ENCODE measurements around the gene ERP27. TPM values are rescaled to one million over a fixed set of nuclear protein-coding genes. Genes with fewer than 3 reads are reported as not detected.

ERP27 gene
- total RNA-seq, 1 experiment from 2014 or later, result not detected

DNA sequence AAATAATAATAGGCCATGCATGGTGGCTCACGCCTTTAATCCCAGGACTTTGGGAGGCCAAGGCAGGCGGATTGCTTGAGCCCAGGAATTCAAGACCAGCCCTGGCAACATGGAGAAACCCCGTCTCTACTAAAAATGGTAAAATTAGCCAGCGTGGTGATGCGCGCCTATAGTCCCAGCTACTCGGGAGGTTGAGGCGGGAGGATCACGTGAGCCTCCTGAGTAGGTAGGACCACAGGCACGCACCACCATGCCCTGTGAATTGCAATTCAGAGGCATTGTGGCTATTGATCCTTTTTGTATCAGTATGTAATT lies 20.7 kb upstream of the ERP27 start:
- ChIA-PET CTCF (no interaction called here), POLR2A (no interaction called here)
- ATAC-seq (no peak), DNase-seq (ENCODE audit: low read depth, low spot score) (no peak)
- Histone ChIP-seq H3K4me1 (ENCODE audit: control insufficient read depth, insufficient read depth, low read length) (no peaks in the 10 kb centered on the region), H3K9me3 (ENCODE audit: control insufficient read depth, insufficient read depth, low read depth, low read length) (no peaks in the 10 kb centered on the region), H3K4me3 (ENCODE audit: low read depth in 2 of 2, low read length in 2 of 2) (no peak overlapping the region), H3K27ac (ENCODE audit: low read length) (no peak overlapping the region), H3K36me3 (ENCODE audit: control insufficient read depth, insufficient read depth, low read length) (no peaks in the 10 kb centered on the region), H3K27me3 (ENCODE audit: control insufficient read depth, insufficient read depth, low read length) (no peaks in the 10 kb centered on the region)
- in situ Hi-C loops (cut with HindIII; ENCODE audit: low pct_unique_long_range_greater_than_20kb, low sequenced_read_pairs) (no loop called here), intact Hi-C loops (cut with micrococcal nuclease; ENCODE audit: unreplicated experiment) (no loop called here)
- no peak for TF ChIP-seq POLR2AphosphoS5 (IDR thresholded peaks at IDR 0.05; ENCODE audit: low read depth, low read length)
- TF ChIP-seq, protein P1, sequence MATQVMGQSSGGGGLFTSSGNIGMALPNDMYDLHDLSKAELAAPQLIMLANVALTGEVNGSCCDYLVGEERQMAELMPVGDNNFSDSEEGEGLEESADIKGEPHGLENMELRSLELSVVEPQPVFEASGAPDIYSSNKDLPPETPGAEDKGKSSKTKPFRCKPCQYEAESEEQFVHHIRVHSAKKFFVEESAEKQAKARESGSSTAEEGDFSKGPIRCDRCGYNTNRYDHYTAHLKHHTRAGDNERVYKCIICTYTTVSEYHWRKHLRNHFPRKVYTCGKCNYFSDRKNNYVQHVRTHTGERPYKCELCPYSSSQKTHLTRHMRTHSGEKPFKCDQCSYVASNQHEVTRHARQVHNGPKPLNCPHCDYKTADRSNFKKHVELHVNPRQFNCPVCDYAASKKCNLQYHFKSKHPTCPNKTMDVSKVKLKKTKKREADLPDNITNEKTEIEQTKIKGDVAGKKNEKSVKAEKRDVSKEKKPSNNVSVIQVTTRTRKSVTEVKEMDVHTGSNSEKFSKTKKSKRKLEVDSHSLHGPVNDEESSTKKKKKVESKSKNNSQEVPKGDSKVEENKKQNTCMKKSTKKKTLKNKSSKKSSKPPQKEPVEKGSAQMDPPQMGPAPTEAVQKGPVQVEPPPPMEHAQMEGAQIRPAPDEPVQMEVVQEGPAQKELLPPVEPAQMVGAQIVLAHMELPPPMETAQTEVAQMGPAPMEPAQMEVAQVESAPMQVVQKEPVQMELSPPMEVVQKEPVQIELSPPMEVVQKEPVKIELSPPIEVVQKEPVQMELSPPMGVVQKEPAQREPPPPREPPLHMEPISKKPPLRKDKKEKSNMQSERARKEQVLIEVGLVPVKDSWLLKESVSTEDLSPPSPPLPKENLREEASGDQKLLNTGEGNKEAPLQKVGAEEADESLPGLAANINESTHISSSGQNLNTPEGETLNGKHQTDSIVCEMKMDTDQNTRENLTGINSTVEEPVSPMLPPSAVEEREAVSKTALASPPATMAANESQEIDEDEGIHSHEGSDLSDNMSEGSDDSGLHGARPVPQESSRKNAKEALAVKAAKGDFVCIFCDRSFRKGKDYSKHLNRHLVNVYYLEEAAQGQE (IDR thresholded peaks at IDR 0.05; ENCODE audit: insufficient read depth in 1 of 2, low read depth in 2 of 2, low read length in 1 of 2), result no peak
- TF ChIP-seq, protein P2, sequence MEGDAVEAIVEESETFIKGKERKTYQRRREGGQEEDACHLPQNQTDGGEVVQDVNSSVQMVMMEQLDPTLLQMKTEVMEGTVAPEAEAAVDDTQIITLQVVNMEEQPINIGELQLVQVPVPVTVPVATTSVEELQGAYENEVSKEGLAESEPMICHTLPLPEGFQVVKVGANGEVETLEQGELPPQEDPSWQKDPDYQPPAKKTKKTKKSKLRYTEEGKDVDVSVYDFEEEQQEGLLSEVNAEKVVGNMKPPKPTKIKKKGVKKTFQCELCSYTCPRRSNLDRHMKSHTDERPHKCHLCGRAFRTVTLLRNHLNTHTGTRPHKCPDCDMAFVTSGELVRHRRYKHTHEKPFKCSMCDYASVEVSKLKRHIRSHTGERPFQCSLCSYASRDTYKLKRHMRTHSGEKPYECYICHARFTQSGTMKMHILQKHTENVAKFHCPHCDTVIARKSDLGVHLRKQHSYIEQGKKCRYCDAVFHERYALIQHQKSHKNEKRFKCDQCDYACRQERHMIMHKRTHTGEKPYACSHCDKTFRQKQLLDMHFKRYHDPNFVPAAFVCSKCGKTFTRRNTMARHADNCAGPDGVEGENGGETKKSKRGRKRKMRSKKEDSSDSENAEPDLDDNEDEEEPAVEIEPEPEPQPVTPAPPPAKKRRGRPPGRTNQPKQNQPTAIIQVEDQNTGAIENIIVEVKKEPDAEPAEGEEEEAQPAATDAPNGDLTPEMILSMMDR (IDR thresholded peaks at IDR 0.05), result no peak
- no peak for TF ChIP-seq TCF7L2 (IDR thresholded peaks at IDR 0.05; ENCODE audit: low read depth, low read length)
- TF ChIP-seq SIN3A (IDR thresholded peaks at IDR 0.05; ENCODE audit: borderline replicate concordance, insufficient read depth, low read depth, low read length), result no peak
- BruUV-seq (replicated peaks), result no TSS peak

DNA sequence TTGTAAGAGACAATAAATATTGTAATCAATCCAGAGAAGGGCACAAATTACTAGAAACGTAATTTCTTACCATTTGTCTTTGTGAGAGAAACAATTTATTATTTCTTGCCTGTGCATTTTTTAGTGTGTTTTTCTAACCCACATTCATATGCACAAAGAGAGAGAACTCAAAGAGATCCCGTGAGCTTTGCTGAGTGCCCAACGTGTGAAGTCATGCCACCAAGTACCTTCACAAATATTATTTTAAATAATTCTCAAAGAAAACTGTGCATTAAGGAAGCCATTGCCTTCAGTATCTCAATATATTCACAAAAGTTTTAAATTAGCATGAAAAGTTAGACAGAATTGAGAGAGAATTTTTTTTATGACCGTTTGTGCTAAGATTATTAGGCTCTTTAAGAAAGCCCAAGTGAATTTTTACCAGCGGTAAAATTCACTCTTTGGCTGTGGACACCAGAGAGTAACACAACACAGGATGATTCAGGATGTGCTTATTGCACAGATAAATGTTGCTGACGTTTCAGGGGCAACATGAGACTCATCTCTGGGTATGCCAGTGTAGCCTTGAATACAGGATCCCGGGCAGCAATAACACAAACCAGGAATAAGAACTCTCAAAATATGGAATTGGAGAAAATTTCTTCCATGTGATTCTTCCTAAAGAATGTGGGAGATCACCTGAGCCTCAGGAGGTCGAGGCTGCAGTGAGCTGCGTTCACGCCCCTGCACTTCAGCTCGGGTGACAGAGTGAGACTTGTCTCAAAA lies 20.2 kb upstream of the ERP27 start:
- Histone ChIP-seq H3K36me3 (ENCODE audit: control insufficient read depth, insufficient read depth, low read length) (no peaks in the 10 kb centered on the region), H3K4me1 (ENCODE audit: control insufficient read depth, insufficient read depth, low read length) (no peaks in the 10 kb centered on the region), H3K9me3 (ENCODE audit: control insufficient read depth, insufficient read depth, low read depth, low read length) (no peaks in the 10 kb centered on the region), H3K27ac (ENCODE audit: low read length) (no peak overlapping the region), H3K27me3 (ENCODE audit: control insufficient read depth, insufficient read depth, low read length) (no peaks in the 10 kb centered on the region), H3K4me3 (ENCODE audit: low read depth in 2 of 2, low read length in 2 of 2) (no peak overlapping the region)
- TF ChIP-seq TCF7L2 (IDR thresholded peaks at IDR 0.05; ENCODE audit: low read depth, low read length) (no peak), POLR2AphosphoS5 (IDR thresholded peaks at IDR 0.05; ENCODE audit: low read depth, low read length) (no peak), SIN3A (IDR thresholded peaks at IDR 0.05; ENCODE audit: borderline replicate concordance, insufficient read depth, low read depth, low read length) (no peak)
- TF ChIP-seq, protein P1 (IDR thresholded peaks at IDR 0.05; ENCODE audit: insufficient read depth in 1 of 2, low read depth in 2 of 2, low read length in 1 of 2), result no peak
- TF ChIP-seq, protein P2 (IDR thresholded peaks at IDR 0.05), result no peak
- intact Hi-C loops (cut with micrococcal nuclease; ENCODE audit: unreplicated experiment) (no loop called here), in situ Hi-C loops (cut with HindIII; ENCODE audit: low pct_unique_long_range_greater_than_20kb, low sequenced_read_pairs) (no loop called here)
- ChIA-PET POLR2A (no interaction called here), CTCF (no interaction called here)
- no TSS peak for BruUV-seq (replicated peaks)
- DNase-seq (ENCODE audit: low read depth, low spot score), result no peak
- no peak for ATAC-seq
